ENCODE data around the gene ZNF318.

GRCh38 chr6:43347444-43347843 is 22.0 kb downstream of the ZNF318 start:
- TF ChIP-seq, protein P1, sequence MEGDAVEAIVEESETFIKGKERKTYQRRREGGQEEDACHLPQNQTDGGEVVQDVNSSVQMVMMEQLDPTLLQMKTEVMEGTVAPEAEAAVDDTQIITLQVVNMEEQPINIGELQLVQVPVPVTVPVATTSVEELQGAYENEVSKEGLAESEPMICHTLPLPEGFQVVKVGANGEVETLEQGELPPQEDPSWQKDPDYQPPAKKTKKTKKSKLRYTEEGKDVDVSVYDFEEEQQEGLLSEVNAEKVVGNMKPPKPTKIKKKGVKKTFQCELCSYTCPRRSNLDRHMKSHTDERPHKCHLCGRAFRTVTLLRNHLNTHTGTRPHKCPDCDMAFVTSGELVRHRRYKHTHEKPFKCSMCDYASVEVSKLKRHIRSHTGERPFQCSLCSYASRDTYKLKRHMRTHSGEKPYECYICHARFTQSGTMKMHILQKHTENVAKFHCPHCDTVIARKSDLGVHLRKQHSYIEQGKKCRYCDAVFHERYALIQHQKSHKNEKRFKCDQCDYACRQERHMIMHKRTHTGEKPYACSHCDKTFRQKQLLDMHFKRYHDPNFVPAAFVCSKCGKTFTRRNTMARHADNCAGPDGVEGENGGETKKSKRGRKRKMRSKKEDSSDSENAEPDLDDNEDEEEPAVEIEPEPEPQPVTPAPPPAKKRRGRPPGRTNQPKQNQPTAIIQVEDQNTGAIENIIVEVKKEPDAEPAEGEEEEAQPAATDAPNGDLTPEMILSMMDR (IDR thresholded peaks at IDR 0.05), result no peak
- TF ChIP-seq POLR2A (IDR thresholded peaks at IDR 0.05), result no peak
